GM23338 (cell line): Measurements from ENCODE around the gene RAB40B. TPM values are rescaled to one million over a fixed set of nuclear protein-coding genes. Genes with fewer than 3 reads are reported as not detected.

ENCODE experiments used
- ATAC-seq: fragments of 200-7000 bp; cut with Tn5 transposase; 3 replicates; pipeline ENCODE4 v1.9.1; 2020
- DNase-seq: peaks from one replicate; pipeline ENCODE4 v3.0.0-alpha.2; 2015; ENCODE audit warnings: low spot score
- H2AFZ ChIP-seq: fragments of 200-600 bp; sonication (generic); 2 replicates; pipeline ENCODE4 v1.8.0; 2016; ENCODE audit warnings: antibody characterized with exemption, mild to moderate bottlenecking, moderate library complexity
- H3F3A ChIP-seq: fragments of 200-600 bp; sonication (generic); replicated peaks from 2 replicates; pipeline ENCODE4 v1.8.0; 2017; ENCODE audit warnings: antibody characterized with exemption, mixed run types, low read depth
- H3K27ac ChIP-seq: fragments of 200-600 bp; sonication (generic); 2 replicates; pipeline ENCODE4 v1.6.1; 2016; ENCODE audit warnings: low read depth
- H3K27me3 ChIP-seq: fragments of 200-600 bp; sonication (generic); 2 replicates; pipeline ENCODE4 v1.8.0; 2016; ENCODE audit warnings: mild to moderate bottlenecking, mixed run types, moderate library complexity; ENCODE audit not compliant: insufficient read depth
- H3K36me3 ChIP-seq: fragments of 200-600 bp; sonication (generic); 2 replicates; pipeline ENCODE4 v1.8.0; 2016; ENCODE audit warnings: mild to moderate bottlenecking; ENCODE audit not compliant: insufficient read depth
- H3K4me1 ChIP-seq: fragments of 200-600 bp; sonication (generic); 2 replicates; pipeline ENCODE4 v1.8.0; 2016; ENCODE audit warnings: mild to moderate bottlenecking, moderate library complexity; ENCODE audit not compliant: insufficient read depth
- H3K4me2 ChIP-seq: fragments of 200-600 bp; sonication (generic); 2 replicates; pipeline ENCODE4 v1.7.1; 2017; ENCODE audit warnings: mixed run types
- H3K4me3 ChIP-seq: fragments of 200-600 bp; sonication (generic); 2 replicates; pipeline ENCODE4 v1.6.1; 2016; ENCODE audit warnings: mixed run types
- H3K79me2 ChIP-seq: fragments of 200-600 bp; sonication (generic); replicated peaks from 2 replicates; pipeline ENCODE4 v1.8.0; 2017; ENCODE audit warnings: mild to moderate bottlenecking; ENCODE audit not compliant: insufficient read depth
- H3K9me2 ChIP-seq: fragments of 200-600 bp; sonication (generic); 2 replicates; pipeline ENCODE4 v1.8.0; 2017; ENCODE audit not compliant: insufficient read depth
- H4K20me1 ChIP-seq: fragments of 200-600 bp; sonication (generic); replicated peaks from 2 replicates; pipeline ENCODE4 v1.8.0; 2017; ENCODE audit warnings: mild to moderate bottlenecking; ENCODE audit not compliant: insufficient read depth
- H3K27ac Mint-ChIP-seq: 2 replicates; pipeline ENCODE4 v1.8.0; 2020; ENCODE audit warnings: inconsistent platforms, mild to moderate bottlenecking, moderate library complexity, mixed read lengths
- H3K27me3 Mint-ChIP-seq: 3 replicates; pipeline ENCODE4 v1.8.0; 2022; ENCODE audit warnings: low read depth, mild to moderate bottlenecking, moderate library complexity, mixed read lengths, inconsistent platforms; ENCODE audit not compliant: insufficient read depth, poor library complexity
- H3K36me3 Mint-ChIP-seq: 3 replicates; pipeline ENCODE4 v1.8.0; 2021; ENCODE audit warnings: low read depth, mild to moderate bottlenecking, inconsistent platforms, moderate library complexity, mixed read lengths
- H3K4me1 Mint-ChIP-seq: 3 replicates; pipeline ENCODE4 v1.8.0; 2020; ENCODE audit warnings: mild to moderate bottlenecking, inconsistent platforms, mixed read lengths
- H3K4me3 Mint-ChIP-seq: 3 replicates; pipeline ENCODE4 v1.8.0; 2021; ENCODE audit warnings: moderate library complexity, mild to moderate bottlenecking, inconsistent platforms, mixed read lengths
- H3K9me3 Mint-ChIP-seq: 3 replicates; pipeline ENCODE4 v1.8.0; 2020; ENCODE audit warnings: moderate library complexity, mild to moderate bottlenecking, inconsistent platforms, mixed read lengths
- CREB1 ChIP-seq: fragments of 250-450 bp; sonication (Bioruptor Pico); IDR thresholded peaks from 2 replicates; pipeline ENCODE4 v1.5.0; 2020; ENCODE audit warnings: low read depth, mild to moderate bottlenecking, moderate library complexity
- CTCF ChIP-seq, 2 experiments: fragments of 200-600 bp in 1 of 2; sonication (generic) in 1 of 2; conservative IDR thresholded peaks; 2 replicates each; pipeline versions ENCODE4 v1.5.1 to v1.6.1; 2016 to 2017; ENCODE audit warnings: antibody characterized with exemption in 2 of 2, low read depth in 2 of 2, mild to moderate bottlenecking in 2 of 2, moderate library complexity in 1 of 2
- ETS1 ChIP-seq: IDR thresholded peaks from 2 replicates; pipeline ENCODE4 v1.6.1; 2016; ENCODE audit warnings: antibody characterized with exemption
- EZH2 ChIP-seq: fragments of 200-600 bp; sonication (generic); IDR thresholded peaks from one replicate; pipeline ENCODE4 v1.8.0; 2017; ENCODE audit warnings: antibody characterized with exemption, mild to moderate bottlenecking, low read depth; ENCODE audit not compliant: unreplicated experiment
- EZH2phosphoT487 ChIP-seq: fragments of 200-600 bp; sonication (generic); IDR thresholded peaks from one replicate; pipeline ENCODE4 v1.8.1; 2018; ENCODE audit warnings: antibody characterized with exemption; ENCODE audit not compliant: unreplicated experiment
- JUNB ChIP-seq: IDR thresholded peaks from one replicate; pipeline ENCODE4 v1.6.1; 2016; ENCODE audit warnings: antibody characterized with exemption; ENCODE audit not compliant: unreplicated experiment
- NANOG ChIP-seq: IDR thresholded peaks from 2 replicates; pipeline ENCODE4 v1.6.1; 2016; ENCODE audit warnings: antibody characterized with exemption, borderline replicate concordance
- POLR2AphosphoS5 ChIP-seq: IDR thresholded peaks from 2 replicates; pipeline ENCODE4 v1.6.1; 2016; ENCODE audit warnings: antibody characterized with exemption, low read depth
- STAT1 ChIP-seq: IDR thresholded peaks from one replicate; pipeline ENCODE4 v1.6.1; 2016; ENCODE audit warnings: antibody characterized with exemption; ENCODE audit not compliant: unreplicated experiment
- ZNF114 ChIP-seq: fragments of 250-450 bp; sonication (Bioruptor Pico); IDR thresholded peaks from 2 replicates; pipeline ENCODE4 v1.5.0; 2020; ENCODE audit warnings: mild to moderate bottlenecking, moderate library complexity
- ZNF331 ChIP-seq: fragments of 250-450 bp; sonication (Bioruptor Pico); IDR thresholded peaks from 2 replicates; pipeline ENCODE4 v1.5.0; 2020; ENCODE audit warnings: low read depth, mild to moderate bottlenecking, moderate library complexity
- ZNF462 ChIP-seq: fragments of 250-450 bp; sonication (Bioruptor Pico); IDR thresholded peaks from 2 replicates; pipeline ENCODE4 v1.5.0; 2020; ENCODE audit warnings: mild to moderate bottlenecking, moderate library complexity
- polyA plus RNA-seq: library from polyadenylated mRNA; unstranded; fragments of >200 nt; fragmentation: Nextera tagmentation; extraction: Ambion mirVana; gene quantifications from 2 replicates; pipeline ENCODE4 v1.2.1, GENCODE V29; 2016
- total RNA-seq: library from RNA; depleted of rRNA; stranded (reverse); fragments of >200 nt; shearing (Covaris generic); gene quantifications from 2 replicates; pipeline ENCODE4 v1.2.3, GENCODE V29; 2014
- TF ChIP-seq, protein P1 (sequence below): IDR thresholded peaks from one replicate; pipeline ENCODE4 v1.6.1; 2018; ENCODE audit warnings: antibody characterized with exemption; ENCODE audit not compliant: unreplicated experiment

RAB40B gene
- total and polyA plus RNA-seq, 2 experiments from 2014 or later, result 4.2 to 5.2 TPM

DNA sequence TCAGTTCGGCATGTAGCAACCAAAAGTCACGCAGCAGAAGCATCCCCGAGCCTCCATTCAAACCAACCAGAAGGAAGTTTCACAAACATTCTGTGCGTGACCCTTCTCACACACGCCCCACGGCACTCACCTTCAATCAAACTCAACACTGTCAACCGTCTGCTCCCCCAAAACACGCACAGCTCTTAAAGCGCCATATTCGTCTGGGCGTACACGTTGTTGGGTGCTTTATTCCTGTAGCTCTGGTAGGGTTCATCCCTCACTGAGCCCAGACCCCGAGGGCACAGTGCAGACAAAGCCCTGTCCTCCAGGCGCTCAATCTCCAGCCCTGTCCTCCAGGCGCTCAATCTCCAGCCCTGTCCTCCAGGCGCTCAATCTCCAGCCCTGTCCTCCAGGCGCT lies 2.2 kb downstream of the RAB40B start:
- Mint-ChIP-seq H3K27ac (no peak overlapping the region), H3K27me3 (peaks cover 30% of the 10 kb centered on the region), H3K36me3 (no peaks in the 10 kb centered on the region; the same call in 2 of the 3 replicates), H3K4me3 (no peak overlapping the region; the same call in 2 of the 3 replicates), H3K9me3 (no peaks in the 10 kb centered on the region; the same call in 2 of the 3 replicates), H3K4me1 (no peaks in the 10 kb centered on the region)
- Histone ChIP-seq H3K4me3 (no peak overlapping the region), H3F3A (0 out of 2 replicates have a peak, but pooled peaks cover 6% of the 10 kb centered on the region), H3K4me1 (no peaks in the 10 kb centered on the region), H3K27ac (no peak overlapping the region), H2AFZ (no peak overlapping the region), H3K27me3 (peaks cover 35% of the 10 kb centered on the region), H3K79me2 (no peaks in the 10 kb centered on the region), H3K9me2 (no peaks in the 10 kb centered on the region), H3K4me2 (no peak overlapping the region), H3K36me3 (no peaks in the 10 kb centered on the region), H4K20me1 (no peaks in the 10 kb centered on the region)
- no peak for TF ChIP-seq NANOG
- no peak for TF ChIP-seq EZH2phosphoT487
- no peak for TF ChIP-seq ZNF114
- TF ChIP-seq EZH2, result no peak
- no peak for TF ChIP-seq STAT1
- no peak for TF ChIP-seq POLR2AphosphoS5
- TF ChIP-seq ZNF462, result no peak
- TF ChIP-seq CTCF (conservative IDR thresholded peaks at IDR 0.05; ENCODE audit: low read depth in 2 of 2), result no peak
- TF ChIP-seq, protein P1, sequence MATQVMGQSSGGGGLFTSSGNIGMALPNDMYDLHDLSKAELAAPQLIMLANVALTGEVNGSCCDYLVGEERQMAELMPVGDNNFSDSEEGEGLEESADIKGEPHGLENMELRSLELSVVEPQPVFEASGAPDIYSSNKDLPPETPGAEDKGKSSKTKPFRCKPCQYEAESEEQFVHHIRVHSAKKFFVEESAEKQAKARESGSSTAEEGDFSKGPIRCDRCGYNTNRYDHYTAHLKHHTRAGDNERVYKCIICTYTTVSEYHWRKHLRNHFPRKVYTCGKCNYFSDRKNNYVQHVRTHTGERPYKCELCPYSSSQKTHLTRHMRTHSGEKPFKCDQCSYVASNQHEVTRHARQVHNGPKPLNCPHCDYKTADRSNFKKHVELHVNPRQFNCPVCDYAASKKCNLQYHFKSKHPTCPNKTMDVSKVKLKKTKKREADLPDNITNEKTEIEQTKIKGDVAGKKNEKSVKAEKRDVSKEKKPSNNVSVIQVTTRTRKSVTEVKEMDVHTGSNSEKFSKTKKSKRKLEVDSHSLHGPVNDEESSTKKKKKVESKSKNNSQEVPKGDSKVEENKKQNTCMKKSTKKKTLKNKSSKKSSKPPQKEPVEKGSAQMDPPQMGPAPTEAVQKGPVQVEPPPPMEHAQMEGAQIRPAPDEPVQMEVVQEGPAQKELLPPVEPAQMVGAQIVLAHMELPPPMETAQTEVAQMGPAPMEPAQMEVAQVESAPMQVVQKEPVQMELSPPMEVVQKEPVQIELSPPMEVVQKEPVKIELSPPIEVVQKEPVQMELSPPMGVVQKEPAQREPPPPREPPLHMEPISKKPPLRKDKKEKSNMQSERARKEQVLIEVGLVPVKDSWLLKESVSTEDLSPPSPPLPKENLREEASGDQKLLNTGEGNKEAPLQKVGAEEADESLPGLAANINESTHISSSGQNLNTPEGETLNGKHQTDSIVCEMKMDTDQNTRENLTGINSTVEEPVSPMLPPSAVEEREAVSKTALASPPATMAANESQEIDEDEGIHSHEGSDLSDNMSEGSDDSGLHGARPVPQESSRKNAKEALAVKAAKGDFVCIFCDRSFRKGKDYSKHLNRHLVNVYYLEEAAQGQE, result no peak
- no peak for TF ChIP-seq ETS1
- TF ChIP-seq CREB1, result no peak
- no peak for TF ChIP-seq ZNF331 (CRISPR knock-in tag)
- no peak for TF ChIP-seq JUNB
- DNase-seq (no peak), ATAC-seq (no peak)
